Ascending aorta (tissue), 2 donors: ENCODE data around the gene ITGB4. TPM values are rescaled to one million over a fixed set of nuclear protein-coding genes. Genes with fewer than 3 reads are reported as not detected.
A peak's percentile ranks its signal among the peaks of the same experiment; 100 is the strongest.

Experiments used
- DNase-seq, 2 donors: peaks; one replicate each; pipeline ENCODE4 v3.0.0-alpha.2; 2019; ENCODE audit warnings: low spot score in 2 of 2
- H3K27ac ChIP-seq, 2 donors: fragments of 200-600 bp; sonication (generic); one replicate each; pipeline ENCODE4 v1.5.1; 2016 to 2017; ENCODE audit warnings: mild to moderate bottlenecking in 1 of 2
- H3K27me3 ChIP-seq: fragments of 200-600 bp; sonication (generic); one replicate; pipeline ENCODE4 v1.5.1; 2017
- H3K36me3 ChIP-seq, 2 donors: fragments of 200-600 bp; sonication (generic); one replicate each; pipeline ENCODE4 v1.5.1; 2016
- H3K4me1 ChIP-seq, 2 donors: fragments of 200-600 bp; sonication (generic); one replicate each; pipeline ENCODE4 v1.5.1; 2016 to 2017; ENCODE audit warnings: mild to moderate bottlenecking in 1 of 2
- H3K4me3 ChIP-seq, 2 donors: fragments of 200-600 bp; sonication (generic); one replicate each; pipeline ENCODE4 v1.5.1; 2016 to 2017; ENCODE audit warnings: mild to moderate bottlenecking in 1 of 2
- H3K9me3 ChIP-seq, 2 donors: fragments of 200-600 bp; sonication (generic); one replicate each; pipeline ENCODE4 v1.5.1; 2016
- intact Hi-C: fragments of 100-400 bp; cut with DNase I; formaldehyde crosslinking; loops from one replicate; pipeline ENCODE4 v1.15.1; 2023
- total RNA-seq: library from RNA; depleted of rRNA; stranded (reverse); fragments of >200 nt; gene quantifications from one replicate; pipeline ENCODE4 v1.1.0, GENCODE V29; 2016
- TF ChIP-seq, protein P1 (sequence below), 3 experiments: fragments of 200-600 bp in 2 of 3; fragments of 450-650 bp in 1 of 3; sonication (generic) in 2 of 3; IDR thresholded peaks; one replicate each; pipeline ENCODE4 v1.5.1; 2016 to 2019; ENCODE audit warnings: antibody characterized with exemption in 3 of 3, mild to moderate bottlenecking in 1 of 3, moderate library complexity in 1 of 3

ITGB4 gene
- total RNA-seq, 1 donor from 2014 or later, result 152 TPM

DNA sequence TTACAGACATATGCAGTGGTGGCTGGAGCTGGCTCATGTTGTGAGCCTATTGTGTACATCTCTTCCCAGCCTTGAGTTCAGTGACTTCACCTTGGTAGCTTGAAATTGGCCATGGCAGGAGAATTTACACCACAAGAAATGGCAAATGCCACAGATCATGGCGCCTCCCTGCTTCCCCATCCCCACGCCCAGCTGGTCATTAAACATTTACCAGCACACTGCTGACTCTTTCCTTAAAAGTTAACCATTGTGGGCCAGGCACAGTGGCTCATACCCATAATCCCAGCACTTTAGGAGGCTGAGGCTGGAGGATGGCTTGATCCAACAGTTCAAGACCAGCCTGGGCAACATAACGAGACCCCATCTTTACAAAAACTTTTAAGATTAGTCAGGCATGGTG lies 22.6 kb upstream of the ITGB4 start:
- Histone ChIP-seq H3K4me3 (no peak overlapping the region), H3K4me1 (no peaks in the 10 kb centered on the region), H3K27ac (no peak overlapping the region), H3K27me3 (no peaks in the 10 kb centered on the region), H3K9me3 (no peaks in the 10 kb centered on the region), H3K36me3 (peaks cover 78 to 88% of the 10 kb centered on the region in 2 donors)
- DNase-seq, result no peak
- TF ChIP-seq, protein P1, sequence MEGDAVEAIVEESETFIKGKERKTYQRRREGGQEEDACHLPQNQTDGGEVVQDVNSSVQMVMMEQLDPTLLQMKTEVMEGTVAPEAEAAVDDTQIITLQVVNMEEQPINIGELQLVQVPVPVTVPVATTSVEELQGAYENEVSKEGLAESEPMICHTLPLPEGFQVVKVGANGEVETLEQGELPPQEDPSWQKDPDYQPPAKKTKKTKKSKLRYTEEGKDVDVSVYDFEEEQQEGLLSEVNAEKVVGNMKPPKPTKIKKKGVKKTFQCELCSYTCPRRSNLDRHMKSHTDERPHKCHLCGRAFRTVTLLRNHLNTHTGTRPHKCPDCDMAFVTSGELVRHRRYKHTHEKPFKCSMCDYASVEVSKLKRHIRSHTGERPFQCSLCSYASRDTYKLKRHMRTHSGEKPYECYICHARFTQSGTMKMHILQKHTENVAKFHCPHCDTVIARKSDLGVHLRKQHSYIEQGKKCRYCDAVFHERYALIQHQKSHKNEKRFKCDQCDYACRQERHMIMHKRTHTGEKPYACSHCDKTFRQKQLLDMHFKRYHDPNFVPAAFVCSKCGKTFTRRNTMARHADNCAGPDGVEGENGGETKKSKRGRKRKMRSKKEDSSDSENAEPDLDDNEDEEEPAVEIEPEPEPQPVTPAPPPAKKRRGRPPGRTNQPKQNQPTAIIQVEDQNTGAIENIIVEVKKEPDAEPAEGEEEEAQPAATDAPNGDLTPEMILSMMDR (IDR thresholded peaks at IDR 0.05), result no peak
- intact Hi-C loops, result no loop called here

DNA sequence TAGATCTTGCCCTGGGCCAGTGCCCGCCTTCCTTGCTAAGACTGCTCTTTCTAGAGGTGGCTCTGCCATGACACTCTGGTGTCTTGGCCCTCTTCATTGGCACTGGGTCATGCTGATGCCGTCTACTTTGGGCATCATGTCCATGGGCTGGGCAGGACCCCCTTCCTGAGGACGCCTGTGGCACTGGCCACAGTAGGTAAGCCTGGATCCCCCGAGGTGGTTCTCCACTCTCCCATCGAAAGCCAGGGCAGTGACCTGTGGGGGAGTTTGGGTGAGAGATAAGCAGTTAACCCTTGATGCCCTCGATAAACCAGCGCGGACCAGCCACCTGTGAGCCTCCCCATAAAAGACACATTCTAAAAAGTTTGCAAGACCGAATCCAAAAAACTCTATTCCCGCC lies 20.0 kb upstream of the ITGB4 start:
- Histone ChIP-seq H3K27ac (peak overlapping the region in 1 of 2 donors; percentile 10), H3K4me1 (no peaks in the 10 kb centered on the region), H3K27me3 (no peaks in the 10 kb centered on the region), H3K4me3 (no peak overlapping the region), H3K9me3 (no peaks in the 10 kb centered on the region), H3K36me3 (peaks cover 86 to 88% of the 10 kb centered on the region in 2 donors)
- no peak for DNase-seq
- TF ChIP-seq, protein P1 (IDR thresholded peaks at IDR 0.05), result no peak
- intact Hi-C loops, result no loop called here

DNA sequence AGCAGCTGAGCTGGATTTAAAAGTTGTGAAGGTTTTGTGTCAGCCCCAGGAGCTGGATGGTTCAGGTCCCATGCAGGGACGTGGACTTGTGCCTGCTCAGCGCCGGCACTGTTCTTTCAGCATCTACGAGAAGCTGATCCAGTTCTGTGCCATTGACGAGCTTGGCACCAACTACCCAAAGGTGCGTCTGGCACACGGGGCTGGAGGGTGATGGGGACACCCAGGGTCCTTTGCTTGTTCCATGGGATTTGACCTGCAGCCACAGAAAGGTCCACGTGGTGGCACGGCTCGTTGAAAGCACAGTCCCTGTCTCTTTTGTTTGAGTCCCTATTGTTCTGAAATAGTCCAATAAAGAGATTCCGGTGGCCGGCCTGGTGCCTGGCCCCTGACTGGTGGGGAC lies 18.1 kb upstream of the ITGB4 start:
- H3K4me1 ChIP-seq, result no peaks in the 10 kb centered on the region
- H3K27ac ChIP-seq, result no peak overlapping the region
- H3K27me3 ChIP-seq, result no peaks in the 10 kb centered on the region
- TF ChIP-seq, protein P1 (IDR thresholded peaks at IDR 0.05), result no peak
- DNase-seq, result no peak
- peaks cover 82 to 93% of the 10 kb centered on the region in 2 donors for H3K36me3 ChIP-seq
- H3K9me3 ChIP-seq, result no peaks in the 10 kb centered on the region
- intact Hi-C loops, result no loop called here
- no peak overlapping the region for H3K4me3 ChIP-seq

DNA sequence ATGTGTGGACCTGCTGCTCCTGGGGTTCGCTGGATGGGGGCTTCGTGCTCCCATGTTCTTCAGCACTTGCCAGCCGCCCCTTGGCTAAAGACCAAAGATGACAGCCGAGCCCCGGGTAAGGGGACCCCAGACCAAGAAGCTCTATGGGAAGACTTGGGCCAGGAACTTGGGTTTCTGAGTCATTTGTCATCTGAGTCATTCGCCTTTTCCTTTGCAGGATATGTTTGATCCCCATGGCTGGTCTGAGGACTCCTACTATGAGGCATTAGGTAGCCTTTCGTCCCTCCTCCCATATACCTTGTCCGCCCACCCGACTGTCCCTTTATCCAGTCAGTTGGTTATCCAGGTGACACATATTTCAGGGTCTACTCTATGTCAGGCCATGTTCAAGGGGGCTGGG lies 17.7 kb upstream of the ITGB4 start:
- Histone ChIP-seq H3K4me3 (no peak overlapping the region), H3K27ac (no peak overlapping the region), H3K9me3 (no peaks in the 10 kb centered on the region), H3K27me3 (no peaks in the 10 kb centered on the region), H3K4me1 (no peaks in the 10 kb centered on the region), H3K36me3 (peaks cover 82 to 93% of the 10 kb centered on the region in 2 donors)
- TF ChIP-seq, protein P1 (IDR thresholded peaks at IDR 0.05), result no peak
- no peak for DNase-seq
- intact Hi-C loops, result no loop called here

DNA sequence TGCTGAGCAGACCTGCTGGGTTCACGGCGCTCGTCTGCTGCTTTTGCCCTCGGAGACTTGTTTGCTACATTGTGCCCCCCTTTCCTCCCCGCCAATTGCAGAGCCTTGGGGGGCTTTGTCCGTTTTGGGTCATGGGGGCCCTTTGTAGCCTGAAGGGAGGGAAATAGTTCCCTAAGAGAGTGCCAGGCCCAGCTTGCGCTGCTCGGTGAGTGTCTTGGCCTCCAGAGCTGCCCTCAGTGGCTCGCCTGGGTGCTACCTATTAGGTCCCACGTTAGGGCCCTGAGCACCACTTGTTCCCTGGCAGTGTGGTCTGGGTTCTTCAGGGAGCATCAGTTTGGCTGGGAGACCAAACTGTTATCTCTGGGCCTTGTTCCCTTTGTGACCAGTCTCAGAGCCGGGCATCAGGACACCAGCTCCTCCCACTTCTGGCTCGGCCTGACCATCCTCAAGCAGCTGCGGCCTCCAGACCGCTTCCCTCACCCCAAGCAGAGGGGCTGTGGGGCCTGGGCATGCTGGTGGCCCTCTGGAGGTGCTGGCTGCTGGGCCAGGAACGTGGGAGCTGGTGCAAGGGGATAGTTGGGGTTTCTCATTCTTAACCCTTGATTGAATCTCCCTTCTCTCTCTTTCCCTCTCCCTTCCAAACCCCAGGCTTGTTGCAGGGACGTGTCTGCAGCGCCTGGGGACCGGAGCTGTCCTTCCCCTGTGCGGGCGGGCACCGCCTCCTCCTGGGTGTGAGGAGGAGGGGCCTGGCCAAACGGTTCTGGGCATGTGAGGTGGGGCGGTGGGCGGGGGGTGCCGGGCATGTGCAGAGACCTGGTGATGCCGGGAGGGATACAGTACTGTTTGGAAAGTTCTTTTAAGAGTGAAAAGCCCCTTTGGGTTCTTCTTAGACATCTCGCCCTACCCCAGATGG lies 16.0 kb upstream of the ITGB4 start:
- intact Hi-C loops, result no loop called here

More for the DNA sequence above, 16.0 kb upstream of the ITGB4 start:
- Histone ChIP-seq H3K4me1 (no peaks in the 10 kb centered on the region), H3K27me3 (no peaks in the 10 kb centered on the region), H3K9me3 (no peaks in the 10 kb centered on the region), H3K27ac (no peak overlapping the region), H3K36me3 (peaks cover 71 to 85% of the 10 kb centered on the region in 2 donors), H3K4me3 (no peak overlapping the region)
- TF ChIP-seq, protein P1 (IDR thresholded peaks at IDR 0.05), result no peak
- DNase-seq, result no peak
